A673 (cell line): Measurements from ENCODE around the gene COX5B. TPM values are rescaled to one million over a fixed set of nuclear protein-coding genes. Genes with fewer than 3 reads are reported as not detected.

Source experiments
- BruUV-seq: library from RNA; stranded (reverse); fragments of 400-500 nt; replicated peaks from 2 replicates; lab custom pipeline; 2021; lab: Mats Ljungman, UMichigan
- CTCF ChIA-PET: fragments of 300-600 bp; sonication (Branson Sonifier 250); formaldehyde crosslinking; loops from one replicate; lab custom pipeline; 2022; ENCODE audit warnings: antibody characterized with exemption; lab: Charles Lee
- POLR2A ChIA-PET: fragments of 300-600 bp; sonication (Branson Sonifier 250); formaldehyde crosslinking; loops from one replicate; lab custom pipeline; 2022; ENCODE audit warnings: antibody characterized with exemption; ENCODE audit not compliant: low non-redundant PET; lab: Charles Lee
- DNase-seq: peaks from one replicate; pipeline ENCODE4 v3.0.0-alpha.2; 2015; ENCODE audit warnings: low spot score
- H3K27ac ChIP-seq: fragments of 200-600 bp; sonication (generic); 2 replicates; pipeline ENCODE4 v1.5.1; 2016; ENCODE audit warnings: mixed run types, low read depth, mild to moderate bottlenecking, mixed read lengths, antibody characterized with exemption, low read length; ENCODE audit not compliant: poor library complexity, severe bottlenecking
- H3K27me3 ChIP-seq: fragments of 200-600 bp; sonication (generic); replicated peaks from 2 replicates; pipeline ENCODE4 v1.6.1; 2017; ENCODE audit warnings: mixed run types, low read depth, mild to moderate bottlenecking, mixed read lengths, antibody characterized with exemption, low read length; ENCODE audit not compliant: insufficient read depth, poor library complexity
- H3K36me3 ChIP-seq: fragments of 200-600 bp; sonication (generic); 2 replicates; pipeline ENCODE4 v1.6.1; 2016; ENCODE audit warnings: mixed run types, mild to moderate bottlenecking, mixed read lengths, antibody characterized with exemption, low read length; ENCODE audit not compliant: insufficient read depth, poor library complexity, severe bottlenecking
- H3K4me1 ChIP-seq: fragments of 200-600 bp; sonication (generic); 2 replicates; pipeline ENCODE4 v1.6.1; 2017; ENCODE audit warnings: mixed run types, mild to moderate bottlenecking, mixed read lengths, antibody characterized with exemption, low read length; ENCODE audit not compliant: insufficient read depth, poor library complexity, severe bottlenecking
- H3K4me3 ChIP-seq: fragments of 200-600 bp; sonication (generic); 2 replicates; pipeline ENCODE4 v1.5.1; 2016; ENCODE audit warnings: low read depth, mixed run types, mild to moderate bottlenecking, mixed read lengths, low read length; ENCODE audit not compliant: poor library complexity, severe bottlenecking
- H3K9me3 ChIP-seq: fragments of 200-600 bp; sonication (generic); 2 replicates; pipeline ENCODE4 v1.6.1; 2016; ENCODE audit warnings: mixed run types, low read depth, mild to moderate bottlenecking, mixed read lengths, antibody characterized with exemption, low read length; ENCODE audit not compliant: poor library complexity, severe bottlenecking
- CTCF ChIP-seq: fragments of 300-800, 200-600 bp; sonication (generic); conservative IDR thresholded peaks from 2 replicates; pipeline ENCODE4 v1.5.1; 2017; ENCODE audit warnings: low read depth, mild to moderate bottlenecking, antibody characterized with exemption, low read length, moderate library complexity, mixed read lengths
- EZH2 ChIP-seq: fragments of 200-600 bp; sonication (generic); IDR thresholded peaks from 2 replicates; pipeline ENCODE4 v1.6.1; 2017; ENCODE audit warnings: borderline replicate concordance, low read depth, mild to moderate bottlenecking, mixed read lengths, antibody characterized with exemption, low read length; ENCODE audit not compliant: poor library complexity, severe bottlenecking
- intact Hi-C: fragments of 100-400 bp; cut with micrococcal nuclease; formaldehyde crosslinking; loops from one replicate; pipeline ENCODE4 v1.10.0; 2022; ENCODE audit not compliant: unreplicated experiment
- total RNA-seq: library from RNA; stranded (reverse); gene quantifications from 2 replicates; pipeline ENCODE4 v1.2.3, GENCODE V29; 2021

Gene COX5B
- total RNA-seq, 1 experiment from 2014 or later, result 205 TPM

- H3K27ac ChIP-seq, result no peak overlapping the region
- no peaks in the 10 kb centered on the region for H3K27me3 ChIP-seq
- DNase-seq, result no peak
- no peak overlapping the region for H3K4me3 ChIP-seq
- intact Hi-C loops, result no loop called here
- TF ChIP-seq EZH2, result no peak
- TF ChIP-seq CTCF, result no peak
- ChIA-PET CTCF (no interaction called here), POLR2A (no interaction called here)
- H3K36me3 ChIP-seq, result peaks cover 11% of the 10 kb centered on the region
- no TSS peak for BruUV-seq
- H3K4me1 ChIP-seq, result no peaks in the 10 kb centered on the region
- H3K9me3 ChIP-seq, result peaks cover 6% of the 10 kb centered on the region
These were observed 8.0 kb downstream of the COX5B start for GRCh38 chr2:97653874-97654273.

GRCh38 chr2:97654309-97654708 is 8.4 kb downstream of the COX5B start:
- TF ChIP-seq CTCF (no peak), EZH2 (no peak)
- BruUV-seq, result no TSS peak
- H3K27me3 ChIP-seq, result no peaks in the 10 kb centered on the region
- ChIA-PET POLR2A (no interaction called here), CTCF (no interaction called here)
- no peak overlapping the region for H3K27ac ChIP-seq
- no peak for DNase-seq
- H3K9me3 ChIP-seq, result peaks cover 6% of the 10 kb centered on the region
- H3K36me3 ChIP-seq, result peaks cover 7% of the 10 kb centered on the region
- intact Hi-C loops, result no loop called here
- H3K4me3 ChIP-seq, result no peak overlapping the region
- no peaks in the 10 kb centered on the region for H3K4me1 ChIP-seq

DNA sequence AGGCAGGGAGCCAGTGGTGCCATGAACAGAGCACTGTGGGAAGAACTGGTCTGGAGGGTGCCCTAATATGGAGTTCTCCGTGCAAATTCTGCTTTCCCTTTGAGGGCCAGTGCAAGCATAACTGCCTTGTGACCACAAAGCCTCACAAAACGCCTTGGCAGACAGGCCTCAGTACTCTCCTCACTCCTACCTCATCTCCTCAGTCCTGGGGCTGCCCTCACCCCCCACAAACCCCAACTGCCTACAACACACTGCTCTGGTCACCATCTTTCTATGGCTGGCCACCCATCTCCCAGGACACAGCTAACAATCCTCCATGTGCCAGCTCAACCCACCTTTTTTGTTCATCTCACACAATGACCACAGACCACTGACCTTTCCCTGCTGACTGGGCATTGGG is 8.9 kb downstream of the COX5B start:
- TF ChIP-seq CTCF, result no peak
- TF ChIP-seq EZH2, result no peak
- H3K27ac ChIP-seq, result no peak overlapping the region
- DNase-seq, result no peak
- no peak overlapping the region for H3K4me3 ChIP-seq
- no peaks in the 10 kb centered on the region for H3K27me3 ChIP-seq
- H3K4me1 ChIP-seq, result no peaks in the 10 kb centered on the region
- BruUV-seq, result no TSS peak
- H3K9me3 ChIP-seq, result peaks cover 6% of the 10 kb centered on the region
- H3K36me3 ChIP-seq, result peaks cover 5% of the 10 kb centered on the region
- intact Hi-C loops, result no loop called here
- POLR2A ChIA-PET, result no interaction called here
- CTCF ChIA-PET, result no interaction called here
